ENCODE results near the gene CCNE1.

Gene CCNE1

GRCh38 chr19:29850482-29850881 is 38.7 kb downstream of the CCNE1 start:
- Histone ChIP-seq H3K9me3 (ENCODE audit: insufficient read depth, low read depth, low read length) (no peaks in the 10 kb centered on the region), H3K4me1 (ENCODE audit: insufficient read depth, low read length) (0 out of 2 replicates have a peak, but pooled peaks cover 2% of the 10 kb centered on the region), H3K27ac (ENCODE audit: low read depth, low read length) (no peak overlapping the region), H3K4me3 (ENCODE audit: low read length) (no peak overlapping the region), H3K36me3 (ENCODE audit: insufficient read depth, low read length) (no peaks in the 10 kb centered on the region), H3K27me3 (ENCODE audit: insufficient read depth, low read length) (no peaks in the 10 kb centered on the region), H3K9ac (ENCODE audit: low read depth, low read length) (no peak overlapping the region)
- WGBS = 98% methylated on average over 2 of the region's 2 CpGs

GRCh38 chr19:29851769-29852521 is 40.2 kb downstream of the CCNE1 start:
- WGBS = 98% methylated on average over 3 of the region's 3 CpGs

GRCh38 chr19:29854033-29854432 is 42.2 kb downstream of the CCNE1 start:
- Histone ChIP-seq H3K27me3 (ENCODE audit: insufficient read depth, low read length) (no peaks in the 10 kb centered on the region), H3K27ac (ENCODE audit: low read depth, low read length) (no peak overlapping the region), H3K9ac (ENCODE audit: low read depth, low read length) (no peak overlapping the region), H3K4me3 (ENCODE audit: low read length) (no peak overlapping the region), H3K9me3 (ENCODE audit: insufficient read depth, low read depth, low read length) (no peaks in the 10 kb centered on the region), H3K4me1 (ENCODE audit: insufficient read depth, low read length) (no peaks in the 10 kb centered on the region; the same call in 1 of the 2 replicates), H3K36me3 (ENCODE audit: insufficient read depth, low read length) (no peaks in the 10 kb centered on the region)
- WGBS = 91% methylated on average over 6 of the region's 6 CpGs

More at GRCh38 chr19:29851769-29852521, 40.2 kb downstream of the CCNE1 start:
- Histone ChIP-seq H3K27ac (ENCODE audit: low read depth, low read length) (no peak overlapping the region), H3K4me1 (ENCODE audit: insufficient read depth, low read length) (no peaks in the 10 kb centered on the region), H3K27me3 (ENCODE audit: insufficient read depth, low read length) (no peaks in the 10 kb centered on the region), H3K36me3 (ENCODE audit: insufficient read depth, low read length) (no peaks in the 10 kb centered on the region), H3K4me3 (ENCODE audit: low read length) (no peak overlapping the region), H3K9ac (ENCODE audit: low read depth, low read length) (no peak overlapping the region), H3K9me3 (ENCODE audit: insufficient read depth, low read depth, low read length) (no peaks in the 10 kb centered on the region)

- no peak overlapping the region for H3K4me3 ChIP-seq (ENCODE audit: low read length)
- WGBS = 99% methylated on average over 4 of the region's 4 CpGs
- H3K9me3 ChIP-seq (ENCODE audit: insufficient read depth, low read depth, low read length) = no peaks in the 10 kb centered on the region
- H3K27me3 ChIP-seq (ENCODE audit: insufficient read depth, low read length) = no peaks in the 10 kb centered on the region
- no peak overlapping the region for H3K27ac ChIP-seq (ENCODE audit: low read depth, low read length)
- H3K36me3 ChIP-seq (ENCODE audit: insufficient read depth, low read length) = no peaks in the 10 kb centered on the region
- no peaks in the 10 kb centered on the region; the same call in 1 of the 2 replicates for H3K4me1 ChIP-seq (ENCODE audit: insufficient read depth, low read length)
- H3K9ac ChIP-seq (ENCODE audit: low read depth, low read length) = no peak overlapping the region
Measured at GRCh38 chr19:29855087-29855486, 43.3 kb downstream of the CCNE1 start.

- no peaks in the 10 kb centered on the region for H3K27me3 ChIP-seq (ENCODE audit: insufficient read depth, low read length)
- H3K27ac ChIP-seq (ENCODE audit: low read depth, low read length) = no peak overlapping the region
- 72% methylated on average over 19 of the region's 20 CpGs for WGBS
- H3K9ac ChIP-seq (ENCODE audit: low read depth, low read length) = no peak overlapping the region
- H3K4me1 ChIP-seq (ENCODE audit: insufficient read depth, low read length) = no peaks in the 10 kb centered on the region; the same call in 1 of the 2 replicates
- no peaks in the 10 kb centered on the region for H3K36me3 ChIP-seq (ENCODE audit: insufficient read depth, low read length)
- no peak overlapping the region for H3K4me3 ChIP-seq (ENCODE audit: low read length)
- no peaks in the 10 kb centered on the region for H3K9me3 ChIP-seq (ENCODE audit: insufficient read depth, low read depth, low read length)
Measured at GRCh38 chr19:29855741-29856500, 44.1 kb downstream of the CCNE1 start.

- no peaks in the 10 kb centered on the region for H3K27me3 ChIP-seq (ENCODE audit: insufficient read depth, low read length)
- no peak overlapping the region for H3K9ac ChIP-seq (ENCODE audit: low read depth, low read length)
- H3K27ac ChIP-seq (ENCODE audit: low read depth, low read length) = no peak overlapping the region
- no peak overlapping the region for H3K4me3 ChIP-seq (ENCODE audit: low read length)
- no peaks in the 10 kb centered on the region for H3K36me3 ChIP-seq (ENCODE audit: insufficient read depth, low read length)
- no peaks in the 10 kb centered on the region; the same call in 1 of the 2 replicates for H3K4me1 ChIP-seq (ENCODE audit: insufficient read depth, low read length)
- no peaks in the 10 kb centered on the region for H3K9me3 ChIP-seq (ENCODE audit: insufficient read depth, low read depth, low read length)
- WGBS = 29% methylated on average over 9 of the region's 9 CpGs
Measured at GRCh38 chr19:29858000-29858596, 46.3 kb downstream of the CCNE1 start.

- 59% methylated on average over 13 of the region's 13 CpGs for WGBS
- Histone ChIP-seq H3K27me3 (ENCODE audit: insufficient read depth, low read length) (no peaks in the 10 kb centered on the region), H3K9me3 (ENCODE audit: insufficient read depth, low read depth, low read length) (no peaks in the 10 kb centered on the region), H3K9ac (ENCODE audit: low read depth, low read length) (no peak overlapping the region), H3K4me3 (ENCODE audit: low read length) (no peak overlapping the region), H3K4me1 (ENCODE audit: insufficient read depth, low read length) (no peaks in the 10 kb centered on the region; the same call in 1 of the 2 replicates), H3K36me3 (ENCODE audit: insufficient read depth, low read length) (no peaks in the 10 kb centered on the region), H3K27ac (ENCODE audit: low read depth, low read length) (no peak overlapping the region)
Measured at GRCh38 chr19:29858621-29859020, 46.8 kb downstream of the CCNE1 start.

GRCh38 chr19:29860492-29860891 is 48.7 kb downstream of the CCNE1 start:
- 82% methylated on average over 3 of the region's 3 CpGs for WGBS
- no peaks in the 10 kb centered on the region; the same call in 1 of the 2 replicates for H3K4me1 ChIP-seq (ENCODE audit: insufficient read depth, low read length)
- no peak overlapping the region for H3K9ac ChIP-seq (ENCODE audit: low read depth, low read length)
- no peaks in the 10 kb centered on the region for H3K36me3 ChIP-seq (ENCODE audit: insufficient read depth, low read length)
- H3K9me3 ChIP-seq (ENCODE audit: insufficient read depth, low read depth, low read length) = no peaks in the 10 kb centered on the region
- no peak overlapping the region for H3K4me3 ChIP-seq (ENCODE audit: low read length)
- H3K27me3 ChIP-seq (ENCODE audit: insufficient read depth, low read length) = no peaks in the 10 kb centered on the region
- H3K27ac ChIP-seq (ENCODE audit: low read depth, low read length) = no peak overlapping the region

- no peaks in the 10 kb centered on the region; the same call in 1 of the 2 replicates for H3K4me1 ChIP-seq (ENCODE audit: insufficient read depth, low read length)
- H3K9me3 ChIP-seq (ENCODE audit: insufficient read depth, low read depth, low read length) = 0 out of 2 replicates have a peak, but pooled peaks cover under 1% of the 10 kb centered on the region
- no peaks in the 10 kb centered on the region for H3K27me3 ChIP-seq (ENCODE audit: insufficient read depth, low read length)
- WGBS = 94% methylated on average over 7 of the region's 7 CpGs
- no peaks in the 10 kb centered on the region for H3K36me3 ChIP-seq (ENCODE audit: insufficient read depth, low read length)
- no peak overlapping the region for H3K4me3 ChIP-seq (ENCODE audit: low read length)
- H3K27ac ChIP-seq (ENCODE audit: low read depth, low read length) = no peak overlapping the region
- H3K9ac ChIP-seq (ENCODE audit: low read depth, low read length) = no peak overlapping the region
Measured at GRCh38 chr19:29861574-29861973, 49.8 kb downstream of the CCNE1 start.

GRCh38 chr19:29866011-29866410 is 54.2 kb downstream of the CCNE1 start:
- WGBS = 93% methylated on average over 5 of the region's 5 CpGs
- Histone ChIP-seq H3K4me1 (ENCODE audit: insufficient read depth, low read length) (no peaks in the 10 kb centered on the region), H3K27ac (ENCODE audit: low read depth, low read length) (no peak overlapping the region), H3K36me3 (ENCODE audit: insufficient read depth, low read length) (no peaks in the 10 kb centered on the region), H3K27me3 (ENCODE audit: insufficient read depth, low read length) (no peaks in the 10 kb centered on the region), H3K4me3 (ENCODE audit: low read length) (no peak overlapping the region), H3K9ac (ENCODE audit: low read depth, low read length) (no peak overlapping the region), H3K9me3 (ENCODE audit: insufficient read depth, low read depth, low read length) (peaks cover 8% of the 10 kb centered on the region; the same call in 1 of the 2 replicates)

- Histone ChIP-seq H3K27me3 (ENCODE audit: insufficient read depth, low read length) (peaks cover 13% of the 10 kb centered on the region), H3K27ac (ENCODE audit: low read depth, low read length) (no peak overlapping the region), H3K4me3 (ENCODE audit: low read length) (no peak overlapping the region), H3K9ac (ENCODE audit: low read depth, low read length) (no peak overlapping the region), H3K36me3 (ENCODE audit: insufficient read depth, low read length) (no peaks in the 10 kb centered on the region), H3K4me1 (ENCODE audit: insufficient read depth, low read length) (no peaks in the 10 kb centered on the region), H3K9me3 (ENCODE audit: insufficient read depth, low read depth, low read length) (peaks cover 8% of the 10 kb centered on the region; the same call in 1 of the 2 replicates)
- WGBS = 94% methylated on average over 1 of the region's 1 CpG
Measured at GRCh38 chr19:29867984-29868383, 56.2 kb downstream of the CCNE1 start.

Data from HUES64 (cell line).